ENCODE data around the gene DUSP1. TPM values are rescaled to one million over a fixed set of nuclear protein-coding genes. Genes with fewer than 3 reads are reported as not detected.

Gene DUSP1
- total RNA-seq, 1 experiment from 2014 or later: 16.6 TPM

DNA sequence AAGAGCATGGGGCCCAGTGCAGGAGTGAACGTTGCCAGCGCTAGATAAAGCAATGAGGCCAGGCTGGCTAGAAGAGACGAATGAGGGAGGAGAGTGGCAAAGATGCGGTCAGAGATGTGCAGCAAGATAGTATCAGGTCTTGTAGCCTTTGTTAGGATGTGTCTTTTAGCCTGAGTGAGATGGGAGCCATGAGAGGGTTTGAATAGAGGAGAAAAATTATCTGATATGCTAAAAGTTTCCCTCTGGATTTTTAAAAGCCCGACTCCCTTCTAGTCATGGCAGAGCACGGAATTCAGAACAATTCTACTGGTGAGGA lies 12.2 kb downstream of the DUSP1 start:
- H3K9ac ChIP-seq (ENCODE audit: low read length): no peak overlapping the region
- H2AFZ ChIP-seq (ENCODE audit: low read depth, low read length, poor library complexity, severe bottlenecking): no peak overlapping the region
- ChIA-PET CTCF (no interaction called here), RAD21 (ENCODE audit: low non-redundant PET in 1 of 2, low total read pairs in 2 of 2, uncharacterized antibody in 2 of 2, unreplicated experiment in 2 of 2) (no interaction called here), POLR2A (interaction anchor here (4.2 kb wide), 1 partner anchor 12 kb away, joined by 19 read pairs; the partner anchor contains the start of gene DUSP1)
- ATAC-seq (no peak), DNase-seq (ENCODE audit: low read depth, low spot score) (no peak)
- H4K20me1 ChIP-seq (ENCODE audit: insufficient read depth): no peaks in the 10 kb centered on the region
- H3K4me3 ChIP-seq (replicated peaks in 1 of 2; ENCODE audit: low read depth in 1 of 2, low read length in 2 of 2): no peak overlapping the region
- intact Hi-C loops (cut with micrococcal nuclease): no loop called here
- H3K79me2 ChIP-seq (ENCODE audit: insufficient read depth, low read length): no peaks in the 10 kb centered on the region
- no TSS peak for BruUV-seq (replicated peaks)
- no peaks in the 10 kb centered on the region for H3K36me3 ChIP-seq (ENCODE audit: control insufficient read depth in 1 of 2, insufficient read depth in 2 of 2, low read length in 2 of 2)
- H3K4me2 ChIP-seq (ENCODE audit: low read length): no peak overlapping the region
- H3K27ac ChIP-seq (ENCODE audit: low read depth, low read length): no peak overlapping the region
- no peaks in the 10 kb centered on the region for H3K9me2 ChIP-seq (ENCODE audit: insufficient read depth)
- peaks cover 0 to 1% of the 10 kb centered on the region in 2 experiments; a peak in 1 of 4 replicates for H3K4me1 ChIP-seq (ENCODE audit: control insufficient read depth in 1 of 2, insufficient read depth in 2 of 2, low read length in 2 of 2)
- TF ChIP-seq FOSL1 (IDR thresholded peaks at IDR 0.05; ENCODE audit: low read depth): no peak
- TF ChIP-seq RAD21 (IDR thresholded peaks at IDR 0.05; ENCODE audit: low read depth): no peak
- TF ChIP-seq, protein P1, sequence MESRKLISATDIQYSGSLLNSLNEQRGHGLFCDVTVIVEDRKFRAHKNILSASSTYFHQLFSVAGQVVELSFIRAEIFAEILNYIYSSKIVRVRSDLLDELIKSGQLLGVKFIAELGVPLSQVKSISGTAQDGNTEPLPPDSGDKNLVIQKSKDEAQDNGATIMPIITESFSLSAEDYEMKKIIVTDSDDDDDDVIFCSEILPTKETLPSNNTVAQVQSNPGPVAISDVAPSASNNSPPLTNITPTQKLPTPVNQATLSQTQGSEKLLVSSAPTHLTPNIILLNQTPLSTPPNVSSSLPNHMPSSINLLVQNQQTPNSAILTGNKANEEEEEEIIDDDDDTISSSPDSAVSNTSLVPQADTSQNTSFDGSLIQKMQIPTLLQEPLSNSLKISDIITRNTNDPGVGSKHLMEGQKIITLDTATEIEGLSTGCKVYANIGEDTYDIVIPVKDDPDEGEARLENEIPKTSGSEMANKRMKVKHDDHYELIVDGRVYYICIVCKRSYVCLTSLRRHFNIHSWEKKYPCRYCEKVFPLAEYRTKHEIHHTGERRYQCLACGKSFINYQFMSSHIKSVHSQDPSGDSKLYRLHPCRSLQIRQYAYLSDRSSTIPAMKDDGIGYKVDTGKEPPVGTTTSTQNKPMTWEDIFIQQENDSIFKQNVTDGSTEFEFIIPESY (IDR thresholded peaks at IDR 0.05; ENCODE audit: extremely low read depth, insufficient replicate concordance, low read length): no peak
- no peak for TF ChIP-seq EZH2phosphoT487 (IDR thresholded peaks at IDR 0.05; ENCODE audit: borderline replicate concordance)
- no peak for TF ChIP-seq CBX3 (IDR thresholded peaks at IDR 0.05; ENCODE audit: low read depth)
- TF ChIP-seq POLR2AphosphoS5 (IDR thresholded peaks at IDR 0.05; ENCODE audit: low read depth, low read length): no peak
- TF ChIP-seq EGR1 (IDR thresholded peaks at IDR 0.05; ENCODE audit: low read depth): no peak
- no peak for TF ChIP-seq CEBPB (IDR thresholded peaks at IDR 0.05; ENCODE audit: low read depth)
- TF ChIP-seq JUND (IDR thresholded peaks at IDR 0.05): no peak
- TF ChIP-seq SP1 (IDR thresholded peaks at IDR 0.05; ENCODE audit: low read depth): no peak
- TF ChIP-seq SRF (IDR thresholded peaks at IDR 0.05; ENCODE audit: low read depth): no peak
- no peak for TF ChIP-seq ELF1 (IDR thresholded peaks at IDR 0.05; ENCODE audit: borderline replicate concordance, low read depth)
- no peak for TF ChIP-seq ZNF274 (IDR thresholded peaks at IDR 0.05; ENCODE audit: low read depth, low read length)
- TF ChIP-seq, protein P2, sequence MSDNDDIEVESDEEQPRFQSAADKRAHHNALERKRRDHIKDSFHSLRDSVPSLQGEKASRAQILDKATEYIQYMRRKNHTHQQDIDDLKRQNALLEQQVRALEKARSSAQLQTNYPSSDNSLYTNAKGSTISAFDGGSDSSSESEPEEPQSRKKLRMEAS (IDR thresholded peaks at IDR 0.05): no peak
- TF ChIP-seq SIN3A (IDR thresholded peaks at IDR 0.05; ENCODE audit: low read depth): no peak
- TF ChIP-seq, protein P3, sequence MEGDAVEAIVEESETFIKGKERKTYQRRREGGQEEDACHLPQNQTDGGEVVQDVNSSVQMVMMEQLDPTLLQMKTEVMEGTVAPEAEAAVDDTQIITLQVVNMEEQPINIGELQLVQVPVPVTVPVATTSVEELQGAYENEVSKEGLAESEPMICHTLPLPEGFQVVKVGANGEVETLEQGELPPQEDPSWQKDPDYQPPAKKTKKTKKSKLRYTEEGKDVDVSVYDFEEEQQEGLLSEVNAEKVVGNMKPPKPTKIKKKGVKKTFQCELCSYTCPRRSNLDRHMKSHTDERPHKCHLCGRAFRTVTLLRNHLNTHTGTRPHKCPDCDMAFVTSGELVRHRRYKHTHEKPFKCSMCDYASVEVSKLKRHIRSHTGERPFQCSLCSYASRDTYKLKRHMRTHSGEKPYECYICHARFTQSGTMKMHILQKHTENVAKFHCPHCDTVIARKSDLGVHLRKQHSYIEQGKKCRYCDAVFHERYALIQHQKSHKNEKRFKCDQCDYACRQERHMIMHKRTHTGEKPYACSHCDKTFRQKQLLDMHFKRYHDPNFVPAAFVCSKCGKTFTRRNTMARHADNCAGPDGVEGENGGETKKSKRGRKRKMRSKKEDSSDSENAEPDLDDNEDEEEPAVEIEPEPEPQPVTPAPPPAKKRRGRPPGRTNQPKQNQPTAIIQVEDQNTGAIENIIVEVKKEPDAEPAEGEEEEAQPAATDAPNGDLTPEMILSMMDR (IDR thresholded peaks at IDR 0.05 in 2 of 3, conservative IDR thresholded peaks at IDR 0.05 in 1 of 3; ENCODE audit: borderline replicate concordance in 1 of 3, insufficient read depth in 1 of 3, low read depth in 2 of 3, low read length in 2 of 3): no peak
- 0 out of 4 replicates have a peak, but pooled peaks cover 0 to 4% of the 10 kb centered on the region in 2 experiments for H3K9me3 ChIP-seq (ENCODE audit: control insufficient read depth in 1 of 2, insufficient read depth in 1 of 2, low read depth in 1 of 2, low read length in 2 of 2)
- H3K27me3 ChIP-seq (ENCODE audit: insufficient read depth, low read length): no peaks in the 10 kb centered on the region

Measured in HCT116 (cell line).